Activated CD4-positive, alpha-beta T cell treated with anti-CD3 and anti-CD28 coated beads for 24 hours (primary cell): ENCODE results near the gene MYL12B.
"Not testable (repeated sequence)": the region's sequence is repeated elsewhere in the genome, so short reads cannot be mapped to it uniquely, and the experiment has no call there.

Experiments
- DNase-seq, 2 donors: peaks; one replicate each; pipeline ENCODE4 v3.0.0-alpha.2; 2020; ENCODE audit warnings: low read depth in 2 of 2

The MYL12B gene

GRCh38 chr18:3261373-3262233 is at the start of gene MYL12B:
Gene MYL12B (plus strand): TSS chr18:3262133. CDS start chr18:3272899, 10,766 bp downstream.
- peak; percentile 54 to 60 for DNase-seq

- DNase-seq, result no peak
Observed at GRCh38 chr18:3212657-3213056, 49.3 kb upstream of the MYL12B start.

GRCh38 chr18:3213300-3214059 is 48.5 kb upstream of the MYL12B start:
- no peak for DNase-seq

- DNase-seq, result no peak
Observed at GRCh38 chr18:3214855-3215637, 46.9 kb upstream of the MYL12B start.

GRCh38 chr18:3216987-3217386 is 44.9 kb upstream of the MYL12B start:
- no peak for DNase-seq

GRCh38 chr18:3217948-3218647 is 43.8 kb upstream of the MYL12B start:
- no peak for DNase-seq

GRCh38 chr18:3218819-3219218 is 43.1 kb upstream of the MYL12B start:
- DNase-seq, result no peak

GRCh38 chr18:3219241-3219630 is 42.7 kb upstream of the MYL12B start:
- DNase-seq, result no peak

GRCh38 chr18:3219631-3220335 is 42.1 kb upstream of the MYL12B start, which contains the start of gene MYOM1:
Gene MYOM1 (minus strand): TSS chr18:3219968. CDS start chr18:3215223, 4,745 bp downstream.
- DNase-seq, result no peak

- DNase-seq, result not testable (repeated sequence)
Observed at GRCh38 chr18:3220868-3221267, 41.1 kb upstream of the MYL12B start.

- DNase-seq, result no peak
Observed at GRCh38 chr18:3221496-3221895, 40.4 kb upstream of the MYL12B start.

- DNase-seq, result no peak
Observed at GRCh38 chr18:3223356-3223755, 38.6 kb upstream of the MYL12B start.

- no peak for DNase-seq
Observed at GRCh38 chr18:3224223-3224622, 37.7 kb upstream of the MYL12B start.

GRCh38 chr18:3225588-3225987 is 36.3 kb upstream of the MYL12B start:
- DNase-seq, result no peak

- no peak for DNase-seq
Observed at GRCh38 chr18:3226048-3226447, 35.9 kb upstream of the MYL12B start.

- DNase-seq, result no peak
Observed at GRCh38 chr18:3230401-3231334, 31.3 kb upstream of the MYL12B start.

GRCh38 chr18:3233004-3233403 is 28.9 kb upstream of the MYL12B start:
- DNase-seq, result no peak

GRCh38 chr18:3233433-3234168 is 28.3 kb upstream of the MYL12B start:
- no peak for DNase-seq

GRCh38 chr18:3234457-3234856 is 27.5 kb upstream of the MYL12B start:
- DNase-seq, result no peak
